SK-N-SH treated with all-trans-retinoic acid at 6 μM for 48 hours (cell line): Measurements from ENCODE around the gene SYNE2.
"Not testable (repeated sequence)": the region's sequence is repeated elsewhere in the genome, so short reads cannot be mapped to it uniquely, and the experiment has no call there.

ENCODE experiments used
- ARNTL ChIP-seq: fragments of 450-650 bp; formaldehyde crosslinking; IDR thresholded peaks from 2 replicates; pipeline ENCODE4 v1.5.0; 2020; ENCODE audit warnings: low read depth, mild to moderate bottlenecking, moderate library complexity, borderline replicate concordance
- CSRNP3 ChIP-seq: fragments of 250-450 bp; sonication (Bioruptor Pico); IDR thresholded peaks from 2 replicates; pipeline ENCODE4 v1.5.1; 2021; ENCODE audit warnings: mild to moderate bottlenecking, moderate library complexity
- PPARA ChIP-seq: fragments of 250-450 bp; sonication (Bioruptor Pico); IDR thresholded peaks from 2 replicates; pipeline ENCODE4 v1.5.0; 2020; ENCODE audit warnings: mild to moderate bottlenecking, borderline replicate concordance
- ZFP3 ChIP-seq: fragments of 250-450 bp; sonication (Bioruptor Pico); IDR thresholded peaks from 2 replicates; pipeline ENCODE4 v1.5.0; 2020; ENCODE audit warnings: mild to moderate bottlenecking, moderate library complexity

- not testable (repeated sequence) for TF ChIP-seq ZFP3, CSRNP3, ARNTL, PPARA (CRISPR knock-in tag)
Observed at GRCh38 chr14:63869940-63870752, 17.3 kb downstream of the SYNE2 start.
